ENCODE results near the gene SOHLH2. TPM values are rescaled to one million over a fixed set of nuclear protein-coding genes. Genes with fewer than 3 reads are reported as not detected.

SOHLH2 gene
- polyA plus RNA-seq (2012; ENCODE audit: insufficient read depth, insufficient read length) = 0.70 TPM

- no peak within 1 kb of the TSS for H3K4me3 ChIP-seq (ENCODE audit: low read length)
- no peak for DNase-seq (ENCODE audit: low read depth, low spot score)
These were observed at the start of gene SOHLH2 for GRCh38 chr13:36214163-36214921. Gene SOHLH2 (minus strand): TSS chr13:36214556. CDS start chr13:36214526, 30 bp downstream.

GRCh38 chr13:36261976-36262375, 47.6 kb upstream of the SOHLH2 start:
- no peak for DNase-seq (ENCODE audit: low read depth, low spot score)
- H3K4me3 ChIP-seq (ENCODE audit: low read length) = no peak overlapping the region

GRCh38 chr13:36261011-36261410, 46.7 kb upstream of the SOHLH2 start:
- H3K4me3 ChIP-seq (ENCODE audit: low read length) = no peak overlapping the region
- DNase-seq (ENCODE audit: low read depth, low spot score) = no peak

- H3K4me3 ChIP-seq (ENCODE audit: low read length) = no peak overlapping the region
- no peak for DNase-seq (ENCODE audit: low read depth, low spot score)
These were observed 45.2 kb upstream of the SOHLH2 start for GRCh38 chr13:36259361-36260137.

GRCh38 chr13:36258831-36259230, 44.5 kb upstream of the SOHLH2 start:
- no peak for DNase-seq (ENCODE audit: low read depth, low spot score)
- no peak overlapping the region for H3K4me3 ChIP-seq (ENCODE audit: low read length)

GRCh38 chr13:36251526-36251925, 37.2 kb upstream of the SOHLH2 start:
- DNase-seq (ENCODE audit: low read depth, low spot score) = no peak
- H3K4me3 ChIP-seq (ENCODE audit: low read length) = no peak overlapping the region

- H3K4me3 ChIP-seq (ENCODE audit: low read length) = no peak overlapping the region
- DNase-seq (ENCODE audit: low read depth, low spot score) = no peak
These were observed 36.7 kb upstream of the SOHLH2 start for GRCh38 chr13:36251017-36251416.

- no peak for DNase-seq (ENCODE audit: low read depth, low spot score)
- H3K4me3 ChIP-seq (ENCODE audit: low read length) = no peak overlapping the region
These were observed 34.3 kb upstream of the SOHLH2 start for GRCh38 chr13:36248700-36249099.

GRCh38 chr13:36244990-36245389, 30.6 kb upstream of the SOHLH2 start:
- no peak overlapping the region for H3K4me3 ChIP-seq (ENCODE audit: low read length)
- no peak for DNase-seq (ENCODE audit: low read depth, low spot score)

GRCh38 chr13:36244073-36244472, 29.7 kb upstream of the SOHLH2 start:
- no peak overlapping the region for H3K4me3 ChIP-seq (ENCODE audit: low read length)
- no peak for DNase-seq (ENCODE audit: low read depth, low spot score)

GRCh38 chr13:36242761-36243160, 28.4 kb upstream of the SOHLH2 start:
- no peak for DNase-seq (ENCODE audit: low read depth, low spot score)

GRCh38 chr13:36231236-36231635, 16.9 kb upstream of the SOHLH2 start:
- no peak overlapping the region for H3K4me3 ChIP-seq (ENCODE audit: low read length)
- no peak for DNase-seq (ENCODE audit: low read depth, low spot score)

More at GRCh38 chr13:36242761-36243160, 28.4 kb upstream of the SOHLH2 start:
- no peak overlapping the region for H3K4me3 ChIP-seq (ENCODE audit: low read length)

GRCh38 chr13:36224730-36225129, 10.4 kb upstream of the SOHLH2 start:
- DNase-seq (ENCODE audit: low read depth, low spot score) = no peak
- no peak overlapping the region for H3K4me3 ChIP-seq (ENCODE audit: low read length)

GRCh38 chr13:36219883-36220282, 5.5 kb upstream of the SOHLH2 start:
- DNase-seq (ENCODE audit: low read depth, low spot score) = no peak
- H3K4me3 ChIP-seq (ENCODE audit: low read length) = no peak overlapping the region

- H3K4me3 ChIP-seq (ENCODE audit: low read length) = no peak overlapping the region
- peak; percentile 14 for DNase-seq (ENCODE audit: low read depth, low spot score)
These were observed 3.1 kb upstream of the SOHLH2 start for GRCh38 chr13:36217456-36217855.

GRCh38 chr13:36212789-36213188, 1.6 kb downstream of the SOHLH2 start:
- H3K4me3 ChIP-seq (ENCODE audit: low read length) = no peak overlapping the region
- DNase-seq (ENCODE audit: low read depth, low spot score) = no peak

- DNase-seq (ENCODE audit: low read depth, low spot score) = no peak
- no peak overlapping the region for H3K4me3 ChIP-seq (ENCODE audit: low read length)
These were observed 2.8 kb downstream of the SOHLH2 start for GRCh38 chr13:36211567-36211966.

GRCh38 chr13:36210738-36211137, 3.6 kb downstream of the SOHLH2 start:
- H3K4me3 ChIP-seq (ENCODE audit: low read length) = no peak overlapping the region
- DNase-seq (ENCODE audit: low read depth, low spot score) = no peak

GRCh38 chr13:36207672-36208071, 6.7 kb downstream of the SOHLH2 start:
- no peak overlapping the region for H3K4me3 ChIP-seq (ENCODE audit: low read length)
- DNase-seq (ENCODE audit: low read depth, low spot score) = no peak

GRCh38 chr13:36193151-36193855, 21.1 kb downstream of the SOHLH2 start:
- DNase-seq (ENCODE audit: low read depth, low spot score) = no peak

More at GRCh38 chr13:36193151-36193855, 21.1 kb downstream of the SOHLH2 start:
- H3K4me3 ChIP-seq (ENCODE audit: low read length) = no peak overlapping the region

Measured in Jurkat, Clone E6-1 (cell line).